GM12878 (cell line): ENCODE data around the gene PRSS27.

Experiments used
- CHD4 ChIP-seq: fragments of 200-600 bp; sonication (generic); IDR thresholded peaks from 2 replicates; pipeline ENCODE4 v1.6.1; 2016; ENCODE audit warnings: mild to moderate bottlenecking
- CTCF ChIP-seq, 3 experiments: IDR thresholded peaks in 2 of 3; conservative IDR thresholded peaks in 1 of 3; 2 replicates each; pipeline ENCODE4 v1.5.1; 2011; ENCODE audit warnings: low read depth in 3 of 3, low read length in 3 of 3, mild to moderate bottlenecking in 3 of 3, control low read depth in 2 of 3, moderate library complexity in 2 of 3, inconsistent platforms in 1 of 3, mixed read lengths in 1 of 3; ENCODE audit not compliant: control insufficient read depth in 2 of 3, insufficient read depth in 1 of 3; ENCODE audit errors: extremely low read depth in 1 of 3
- GATAD2B ChIP-seq: fragments of 450-650 bp; conservative IDR thresholded peaks from 2 replicates; pipeline ENCODE4 v1.6.1; 2017; ENCODE audit warnings: low read depth, mild to moderate bottlenecking, moderate library complexity
- JUND ChIP-seq: IDR thresholded peaks from 2 replicates; pipeline ENCODE4 v1.6.1; 2012; ENCODE audit warnings: low read depth, mild to moderate bottlenecking, low read length, improper control_type of control experiment, moderate library complexity
- POLR2A ChIP-seq: IDR thresholded peaks from 2 replicates; pipeline ENCODE4 v1.6.1; 2011; ENCODE audit warnings: low read depth, mild to moderate bottlenecking, low read length
- POU2F2 ChIP-seq: IDR thresholded peaks from 3 replicates; pipeline ENCODE4 v1.6.1; 2011; ENCODE audit warnings: low read depth, mild to moderate bottlenecking, low read length, borderline replicate concordance
- SP1 ChIP-seq: IDR thresholded peaks from one replicate; pipeline ENCODE4 v1.6.1; 2011; ENCODE audit warnings: low read depth, low read length

GRCh38 chr16:2724088-2724676 is 4.2 kb upstream of the PRSS27 start:
- no peak for TF ChIP-seq CTCF (IDR thresholded peaks at IDR 0.05 in 2 of 3, conservative IDR thresholded peaks at IDR 0.05 in 1 of 3; ENCODE audit: control insufficient read depth in 2 of 3, extremely low read depth in 1 of 3, insufficient read depth in 1 of 3, low read depth in 3 of 3, low read length in 3 of 3)
- TF ChIP-seq GATAD2B = no peak
- TF ChIP-seq POU2F2 = no peak
- TF ChIP-seq POLR2A = no peak
- TF ChIP-seq CHD4 = no peak
- no peak for TF ChIP-seq SP1
- no peak for TF ChIP-seq JUND
